ENCODE results near the gene BORCS5. TPM values are rescaled to one million over a fixed set of nuclear protein-coding genes. Genes with fewer than 3 reads are reported as not detected.

Gene BORCS5
- total and polyA plus RNA-seq, 2 donors (not counting 1 experiment from before 2014, with no cell fraction given), result 11.9 to 46.2 TPM

DNA sequence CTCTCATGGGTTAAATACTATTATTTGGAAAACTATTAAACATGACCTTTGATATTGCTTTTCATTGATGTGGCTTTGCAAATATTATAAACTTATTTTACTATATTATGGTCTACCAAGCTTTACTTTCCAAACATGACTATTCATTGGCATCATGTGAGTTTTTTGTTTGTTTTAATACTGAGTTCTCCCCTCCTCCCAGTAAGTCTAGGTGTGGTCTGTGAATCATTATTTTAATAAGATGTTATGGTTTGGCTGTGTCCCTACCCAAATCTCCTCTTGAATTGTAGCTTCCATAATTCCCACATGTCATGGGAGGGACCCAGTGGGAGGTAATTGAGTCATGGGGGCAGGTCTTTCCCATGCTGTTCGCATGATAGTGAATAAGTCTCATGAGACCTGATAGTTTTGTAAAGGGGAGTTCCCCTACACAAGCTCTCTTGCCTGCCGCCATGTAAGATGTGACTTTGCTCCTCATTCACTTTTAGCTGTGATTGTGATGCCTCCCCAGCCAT is 80.0 kb downstream of the BORCS5 start:
- Mint-ChIP-seq H3K27ac (no peak overlapping the region), H3K27me3 (no peaks in the 10 kb centered on the region), H3K9me3 (ENCODE audit: insufficient read depth) (peaks cover 5% of the 10 kb centered on the region), H3K4me1 (peaks cover 2% of the 10 kb centered on the region), H3K4me3 (no peak overlapping the region)
- ATAC-seq (ENCODE audit: low read depth) (no peak), DNase-seq (no peak)
- Histone ChIP-seq H3K4me1 (ENCODE audit: control insufficient read depth in 2 of 2, insufficient read depth in 2 of 2, low read length in 2 of 2) (no peaks in the 10 kb centered on the region), H3K27ac (ENCODE audit: low read length in 2 of 2) (no peak overlapping the region), H3K27me3 (replicated peaks in 1 of 4; ENCODE audit: control extremely low read depth in 1 of 4, control insufficient read depth in 3 of 4, insufficient read depth in 4 of 4, low read length in 3 of 4) (no peaks in the 10 kb centered on the region), H3K9me3 (ENCODE audit: control extremely low read depth in 1 of 3, control insufficient read depth in 2 of 3, insufficient read depth in 1 of 3, low read length in 2 of 3) (peaks cover 0 to 1% (median 0%) of the 10 kb centered on the region in 3 donors), H2AFZ (ENCODE audit: insufficient read depth, low read depth, low read length, poor library complexity, severe bottlenecking) (no peak overlapping the region), H3K9ac (ENCODE audit: low read length) (no peak overlapping the region), H3K4me3 (ENCODE audit: control extremely low read depth in 1 of 5, extremely low read depth in 1 of 5, insufficient read depth in 1 of 5, low read depth in 2 of 5, low read length in 4 of 5) (no peak overlapping the region), H3K36me3 (replicated peaks in 1 of 2; ENCODE audit: control extremely low read depth in 1 of 2, control insufficient read depth in 1 of 2, extremely low read depth in 1 of 2, insufficient read depth in 2 of 2, low read length in 1 of 2) (peaks cover 7 to 21% of the 10 kb centered on the region in 2 experiments), H4K20me1 (ENCODE audit: control insufficient read depth, insufficient read depth, low read length, poor library complexity, severe bottlenecking) (no peaks in the 10 kb centered on the region), H3K79me2 (ENCODE audit: control insufficient read depth, insufficient read depth, low read length) (peaks cover 4% of the 10 kb centered on the region), H3K4me2 (replicated peaks; ENCODE audit: low read depth, low read length, poor library complexity, severe bottlenecking) (no peak overlapping the region)
- ChIA-PET POLR2A (no interaction called here), CTCF (interaction anchor here (1.2 to 1.3 kb wide), 2 partner anchors 8 to 300 kb away, joined by 3 read pairs; no protein-coding TSS in a partner anchor)
- TF ChIP-seq, protein P1, sequence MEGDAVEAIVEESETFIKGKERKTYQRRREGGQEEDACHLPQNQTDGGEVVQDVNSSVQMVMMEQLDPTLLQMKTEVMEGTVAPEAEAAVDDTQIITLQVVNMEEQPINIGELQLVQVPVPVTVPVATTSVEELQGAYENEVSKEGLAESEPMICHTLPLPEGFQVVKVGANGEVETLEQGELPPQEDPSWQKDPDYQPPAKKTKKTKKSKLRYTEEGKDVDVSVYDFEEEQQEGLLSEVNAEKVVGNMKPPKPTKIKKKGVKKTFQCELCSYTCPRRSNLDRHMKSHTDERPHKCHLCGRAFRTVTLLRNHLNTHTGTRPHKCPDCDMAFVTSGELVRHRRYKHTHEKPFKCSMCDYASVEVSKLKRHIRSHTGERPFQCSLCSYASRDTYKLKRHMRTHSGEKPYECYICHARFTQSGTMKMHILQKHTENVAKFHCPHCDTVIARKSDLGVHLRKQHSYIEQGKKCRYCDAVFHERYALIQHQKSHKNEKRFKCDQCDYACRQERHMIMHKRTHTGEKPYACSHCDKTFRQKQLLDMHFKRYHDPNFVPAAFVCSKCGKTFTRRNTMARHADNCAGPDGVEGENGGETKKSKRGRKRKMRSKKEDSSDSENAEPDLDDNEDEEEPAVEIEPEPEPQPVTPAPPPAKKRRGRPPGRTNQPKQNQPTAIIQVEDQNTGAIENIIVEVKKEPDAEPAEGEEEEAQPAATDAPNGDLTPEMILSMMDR (IDR thresholded peaks at IDR 0.05), result no peak
- no peak for TF ChIP-seq EZH2 (IDR thresholded peaks at IDR 0.05; ENCODE audit: borderline replicate concordance, insufficient read depth, low read depth, low read length, poor library complexity, severe bottlenecking)
- intact Hi-C loops (cut with micrococcal nuclease), result no loop called here
- WGBS (ENCODE audit: insufficient coverage), result no CpG with 5 or more reads among the region's 2 CpGs

DNA sequence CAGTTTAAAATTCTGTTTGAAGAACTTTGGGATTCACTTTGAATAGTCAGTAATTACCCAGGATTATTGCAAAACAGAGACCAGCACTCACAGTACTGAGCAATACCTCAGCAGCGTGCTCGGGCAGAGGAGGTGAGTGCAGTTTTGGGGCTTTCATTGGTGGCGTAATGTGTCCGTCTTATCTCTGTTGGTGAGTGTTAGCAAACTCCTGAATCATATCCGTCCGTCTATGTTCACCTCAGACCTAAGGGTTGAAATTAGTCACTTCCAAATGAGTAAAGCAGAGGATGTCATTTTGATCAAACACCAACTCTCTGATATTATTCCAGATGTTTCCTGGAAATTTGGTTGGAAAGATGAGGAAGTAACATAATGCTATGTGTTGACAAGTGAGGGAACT is 82.8 kb downstream of the BORCS5 start:
- Histone ChIP-seq H2AFZ (ENCODE audit: insufficient read depth, low read depth, low read length, poor library complexity, severe bottlenecking) (no peak overlapping the region), H3K27ac (ENCODE audit: low read length in 2 of 2) (no peak overlapping the region), H3K4me1 (ENCODE audit: control insufficient read depth in 2 of 2, insufficient read depth in 2 of 2, low read length in 2 of 2) (no peaks in the 10 kb centered on the region), H4K20me1 (ENCODE audit: control insufficient read depth, insufficient read depth, low read length, poor library complexity, severe bottlenecking) (no peaks in the 10 kb centered on the region), H3K36me3 (replicated peaks in 1 of 2; ENCODE audit: control extremely low read depth in 1 of 2, control insufficient read depth in 1 of 2, extremely low read depth in 1 of 2, insufficient read depth in 2 of 2, low read length in 1 of 2) (peaks cover 7 to 21% of the 10 kb centered on the region in 2 experiments), H3K9ac (ENCODE audit: low read length) (no peak overlapping the region), H3K79me2 (ENCODE audit: control insufficient read depth, insufficient read depth, low read length) (peaks cover 4% of the 10 kb centered on the region), H3K27me3 (replicated peaks in 1 of 4; ENCODE audit: control extremely low read depth in 1 of 4, control insufficient read depth in 3 of 4, insufficient read depth in 4 of 4, low read length in 3 of 4) (no peaks in the 10 kb centered on the region), H3K9me3 (ENCODE audit: control extremely low read depth in 1 of 3, control insufficient read depth in 2 of 3, insufficient read depth in 1 of 3, low read length in 2 of 3) (peaks cover 0 to 1% (median 0%) of the 10 kb centered on the region in 3 donors), H3K4me3 (ENCODE audit: control extremely low read depth in 1 of 5, extremely low read depth in 1 of 5, insufficient read depth in 1 of 5, low read depth in 2 of 5, low read length in 4 of 5) (no peak overlapping the region), H3K4me2 (replicated peaks; ENCODE audit: low read depth, low read length, poor library complexity, severe bottlenecking) (no peak overlapping the region)
- no peaks in the 10 kb centered on the region for H3K27me3 Mint-ChIP-seq
- intact Hi-C loops (cut with micrococcal nuclease), result no loop called here
- 100% methylated on average over 2 of the region's 6 CpGs for WGBS (ENCODE audit: insufficient coverage)
- no peak for TF ChIP-seq EZH2 (IDR thresholded peaks at IDR 0.05; ENCODE audit: borderline replicate concordance, insufficient read depth, low read depth, low read length, poor library complexity, severe bottlenecking)
- TF ChIP-seq, protein P1 (IDR thresholded peaks at IDR 0.05), result no peak
- peaks cover 5% of the 10 kb centered on the region for H3K9me3 Mint-ChIP-seq (ENCODE audit: insufficient read depth)
- H3K27ac Mint-ChIP-seq, result no peak overlapping the region
- ATAC-seq (ENCODE audit: low read depth) (no peak), DNase-seq (no peak)
- no peaks in the 10 kb centered on the region for H3K4me1 Mint-ChIP-seq
- ChIA-PET POLR2A (no interaction called here), CTCF (no interaction called here)
- H3K4me3 Mint-ChIP-seq, result no peak overlapping the region
